Myocyte (in vitro differentiated cells): ENCODE results near the gene RFLNA. TPM values are rescaled to one million over a fixed set of nuclear protein-coding genes. Genes with fewer than 3 reads are reported as not detected.
"Not testable (repeated sequence)": the region's sequence is repeated elsewhere in the genome, so short reads cannot be mapped to it uniquely, and the experiment has no call there.

Experiments
- DNase-seq: peaks from one replicate; pipeline ENCODE4 v3.0.0-alpha.2; 2012; ENCODE audit warnings: low read depth
- total RNA-seq: library from RNA; depleted of rRNA; stranded (reverse); fragments of >200 nt; gene quantifications from 2 replicates; pipeline ENCODE4 v1.2.3, GENCODE V29; 2014

The RFLNA gene
- total RNA-seq, 1 donor from 2014 or later: 4.9 TPM

- DNase-seq: no peak
Measured at GRCh38 chr12:124318278-124319020, 23.6 kb downstream of the RFLNA start.

GRCh38 chr12:124319368-124320050 is 24.6 kb downstream of the RFLNA start:
- DNase-seq: no peak

- peak; percentile 60 for DNase-seq
Measured at GRCh38 chr12:124321040-124321481, 26.2 kb downstream of the RFLNA start.

- DNase-seq: peak; percentile 48
Measured at GRCh38 chr12:124321556-124322270, 26.8 kb downstream of the RFLNA start.

- DNase-seq: no peak
Measured at GRCh38 chr12:124322271-124322998, 27.5 kb downstream of the RFLNA start.

GRCh38 chr12:124322999-124323328 is 28.1 kb downstream of the RFLNA start:
- DNase-seq: not testable (repeated sequence)

GRCh38 chr12:124323771-124324530 is 29.1 kb downstream of the RFLNA start:
- DNase-seq: no peak

- no peak for DNase-seq
Measured at GRCh38 chr12:124324803-124325705, 30.2 kb downstream of the RFLNA start.

- no peak for DNase-seq
Measured at GRCh38 chr12:124326104-124326503, 31.2 kb downstream of the RFLNA start.

GRCh38 chr12:124326871-124327270 is 32.0 kb downstream of the RFLNA start:
- no peak for DNase-seq

- no peak for DNase-seq
Measured at GRCh38 chr12:124327362-124328043, 32.6 kb downstream of the RFLNA start.

GRCh38 chr12:124328116-124328515 is 33.2 kb downstream of the RFLNA start:
- DNase-seq: no peak

GRCh38 chr12:124328636-124329035 is 33.7 kb downstream of the RFLNA start:
- no peak for DNase-seq

GRCh38 chr12:124332058-124332672 is 37.3 kb downstream of the RFLNA start:
- DNase-seq: no peak

GRCh38 chr12:124332900-124333299 is 38.0 kb downstream of the RFLNA start:
- no peak for DNase-seq

GRCh38 chr12:124333724-124334123 is 38.8 kb downstream of the RFLNA start:
- DNase-seq: no peak

GRCh38 chr12:124334266-124334665 is 39.4 kb downstream of the RFLNA start:
- DNase-seq: no peak

GRCh38 chr12:124334976-124335375 is 40.1 kb downstream of the RFLNA start:
- DNase-seq: no peak
